ENCODE data around the gene STUB1. TPM values are rescaled to one million over a fixed set of nuclear protein-coding genes. Genes with fewer than 3 reads are reported as not detected.

Gene STUB1
- total RNA-seq, 4 donors from 2014 or later, result 107 to 244 (median 140) TPM

- TF ChIP-seq, protein P1, sequence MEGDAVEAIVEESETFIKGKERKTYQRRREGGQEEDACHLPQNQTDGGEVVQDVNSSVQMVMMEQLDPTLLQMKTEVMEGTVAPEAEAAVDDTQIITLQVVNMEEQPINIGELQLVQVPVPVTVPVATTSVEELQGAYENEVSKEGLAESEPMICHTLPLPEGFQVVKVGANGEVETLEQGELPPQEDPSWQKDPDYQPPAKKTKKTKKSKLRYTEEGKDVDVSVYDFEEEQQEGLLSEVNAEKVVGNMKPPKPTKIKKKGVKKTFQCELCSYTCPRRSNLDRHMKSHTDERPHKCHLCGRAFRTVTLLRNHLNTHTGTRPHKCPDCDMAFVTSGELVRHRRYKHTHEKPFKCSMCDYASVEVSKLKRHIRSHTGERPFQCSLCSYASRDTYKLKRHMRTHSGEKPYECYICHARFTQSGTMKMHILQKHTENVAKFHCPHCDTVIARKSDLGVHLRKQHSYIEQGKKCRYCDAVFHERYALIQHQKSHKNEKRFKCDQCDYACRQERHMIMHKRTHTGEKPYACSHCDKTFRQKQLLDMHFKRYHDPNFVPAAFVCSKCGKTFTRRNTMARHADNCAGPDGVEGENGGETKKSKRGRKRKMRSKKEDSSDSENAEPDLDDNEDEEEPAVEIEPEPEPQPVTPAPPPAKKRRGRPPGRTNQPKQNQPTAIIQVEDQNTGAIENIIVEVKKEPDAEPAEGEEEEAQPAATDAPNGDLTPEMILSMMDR (IDR thresholded peaks at IDR 0.05; ENCODE audit: low read depth), result no peak
Measured at GRCh38 chr16:652454-653305, 27.5 kb upstream of the STUB1 start.

DNA sequence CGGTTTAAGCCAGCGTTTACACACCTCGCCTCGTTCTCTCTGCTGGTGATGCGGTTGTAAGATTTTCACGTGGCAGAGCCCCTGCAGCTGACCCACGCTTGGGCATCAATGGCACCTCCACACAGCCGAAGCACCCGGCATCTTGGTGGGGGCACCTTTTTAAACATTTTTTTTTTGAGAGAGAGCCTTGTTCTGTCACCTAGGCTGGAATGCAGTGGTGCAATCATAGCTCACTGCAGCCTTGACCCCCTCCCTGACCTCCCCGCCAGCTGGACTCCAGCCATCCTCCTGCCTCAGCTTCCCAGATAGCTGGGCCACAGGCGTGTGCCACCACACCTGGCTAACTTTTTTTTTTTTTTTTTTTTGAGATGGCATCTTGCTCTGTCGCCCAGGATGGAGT is 26.2 kb upstream of the STUB1 start:
- TF ChIP-seq, protein P1 (IDR thresholded peaks at IDR 0.05; ENCODE audit: low read depth), result no peak

- TF ChIP-seq, protein P1 (IDR thresholded peaks at IDR 0.05; ENCODE audit: low read depth), result no peak
Measured at GRCh38 chr16:657487-657886, 22.7 kb upstream of the STUB1 start.

- TF ChIP-seq, protein P1 (IDR thresholded peaks at IDR 0.05; ENCODE audit: low read depth), result no peak
Measured at GRCh38 chr16:658679-659571, 21.3 kb upstream of the STUB1 start.

GRCh38 chr16:659618-660017 is 20.6 kb upstream of the STUB1 start:
- TF ChIP-seq, protein P1 (IDR thresholded peaks at IDR 0.05; ENCODE audit: low read depth), result no peak

DNA sequence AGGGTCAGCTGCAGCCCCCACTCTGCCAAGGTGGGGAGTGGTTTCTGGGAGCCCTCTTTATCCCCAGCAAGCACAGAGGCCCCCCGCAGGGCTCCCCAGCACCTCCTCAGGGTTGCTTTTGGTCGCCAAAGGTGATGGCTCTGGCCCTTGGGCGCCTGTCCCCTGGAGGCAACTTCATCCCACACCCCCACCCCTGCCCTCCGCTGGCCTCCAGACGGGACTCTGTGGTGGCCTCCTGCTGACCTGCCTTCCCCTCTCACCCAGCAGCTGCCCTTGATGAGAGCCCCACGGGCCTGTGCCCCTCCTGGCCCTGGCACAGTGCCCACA is 20.1 kb upstream of the STUB1 start:
- TF ChIP-seq, protein P1 (IDR thresholded peaks at IDR 0.05; ENCODE audit: low read depth), result no peak

Data from subcutaneous adipose tissue (tissue), 4 donors.